GM21390 (cell line): ENCODE results near the gene MYH9.

Experiments
- ATAC-seq: cut with Tn5 transposase; IDR thresholded peaks from one replicate; pipeline ENCODE4 v1.9.1; 2021; ENCODE audit not compliant: unreplicated experiment

MYH9 gene

GRCh38 chr22:36351921-36352802 lies 35.6 kb downstream of the MYH9 start:
- no peak for ATAC-seq

GRCh38 chr22:36350751-36351594 lies 36.8 kb downstream of the MYH9 start:
- ATAC-seq = no peak

- ATAC-seq = no peak
Measured at GRCh38 chr22:36349726-36350125, 38.0 kb downstream of the MYH9 start.

- no peak for ATAC-seq
Measured at GRCh38 chr22:36348760-36349159, 39.0 kb downstream of the MYH9 start.

- ATAC-seq = no peak
Measured at GRCh38 chr22:36347094-36347493, 40.7 kb downstream of the MYH9 start.

- no peak for ATAC-seq
Measured at GRCh38 chr22:36344106-36344827, 43.5 kb downstream of the MYH9 start.

- ATAC-seq = no peak
Measured at GRCh38 chr22:36343720-36344105, 44.1 kb downstream of the MYH9 start.

- no peak for ATAC-seq
Measured at GRCh38 chr22:36343070-36343719, 44.6 kb downstream of the MYH9 start.

- ATAC-seq = no peak
Measured at GRCh38 chr22:36341640-36342041, 46.1 kb downstream of the MYH9 start.

GRCh38 chr22:36340621-36341020 lies 47.1 kb downstream of the MYH9 start:
- no peak for ATAC-seq

- ATAC-seq = no peak
Measured at GRCh38 chr22:36339171-36340065, 48.3 kb downstream of the MYH9 start.

GRCh38 chr22:36337365-36338130 lies 50.2 kb downstream of the MYH9 start:
- ATAC-seq = no peak

GRCh38 chr22:36336246-36337182 lies 51.3 kb downstream of the MYH9 start:
- no peak for ATAC-seq

- ATAC-seq = no peak
Measured at GRCh38 chr22:36335621-36336020, 52.1 kb downstream of the MYH9 start.

- no peak for ATAC-seq
Measured at GRCh38 chr22:36334821-36335603, 52.8 kb downstream of the MYH9 start.

- ATAC-seq = no peak
Measured at GRCh38 chr22:36334081-36334820, 53.5 kb downstream of the MYH9 start.

GRCh38 chr22:36333644-36334043 lies 54.1 kb downstream of the MYH9 start:
- no peak for ATAC-seq
